Measurements from ENCODE around the gene VSIG10L. TPM values are rescaled to one million over a fixed set of nuclear protein-coding genes. Genes with fewer than 3 reads are reported as not detected.

Gene VSIG10L
- total RNA-seq, 4 donors from 2014 or later: 0.21 to 0.56 (median 0.28) TPM

GRCh38 chr19:51372021-51372648, 30.2 kb upstream of the VSIG10L start:
- no peak overlapping the region for H3K27ac ChIP-seq
- H3K4me1 ChIP-seq: peaks cover 2 to 6% of the 10 kb centered on the region in 2 donors
- DNase-seq: no peak
- 66 to 75% methylated on average over 5 to 14 of the region's 18 CpGs for WGBS, 2 donors
- H3K27me3 ChIP-seq: no peaks in the 10 kb centered on the region
- H3K9me3 ChIP-seq: no peaks in the 10 kb centered on the region
- H3K4me3 ChIP-seq (replicated peaks in 1 of 3): no peak overlapping the region
- H3K36me3 ChIP-seq: no peaks in the 10 kb centered on the region
- no peak for TF ChIP-seq CTCF (IDR thresholded peaks at IDR 0.05)
- no peak for TF ChIP-seq POLR2A (IDR thresholded peaks at IDR 0.05)
- intact Hi-C loops (cut with DNase I): no loop called here

GRCh38 chr19:51371186-51371690, 29.3 kb upstream of the VSIG10L start:
- 67 to 69% methylated on average over 8 of the region's 8 CpGs for WGBS, 2 donors
- no peaks in the 10 kb centered on the region for H3K9me3 ChIP-seq
- peaks cover 6% of the 10 kb centered on the region in 2 donors for H3K4me1 ChIP-seq
- no peaks in the 10 kb centered on the region for H3K27me3 ChIP-seq
- intact Hi-C loops (cut with DNase I): no loop called here
- H3K27ac ChIP-seq: no peak overlapping the region
- no peak for TF ChIP-seq POLR2A (IDR thresholded peaks at IDR 0.05)
- TF ChIP-seq CTCF (IDR thresholded peaks at IDR 0.05): no peak
- H3K4me3 ChIP-seq (replicated peaks in 1 of 3): no peak overlapping the region
- no peak for DNase-seq
- no peaks in the 10 kb centered on the region for H3K36me3 ChIP-seq

GRCh38 chr19:51370230-51370629, 28.3 kb upstream of the VSIG10L start:
- Histone ChIP-seq H3K4me1 (peaks cover 8 to 10% of the 10 kb centered on the region in 2 donors), H3K4me3 (replicated peaks in 1 of 3) (no peak overlapping the region), H3K36me3 (no peaks in the 10 kb centered on the region), H3K9me3 (no peaks in the 10 kb centered on the region), H3K27ac (no peak overlapping the region), H3K27me3 (no peaks in the 10 kb centered on the region)
- DNase-seq: no peak
- WGBS, 2 donors: 80 to 85% methylated on average over 4 of the region's 4 CpGs
- TF ChIP-seq POLR2A (IDR thresholded peaks at IDR 0.05): no peak
- no peak for TF ChIP-seq CTCF (IDR thresholded peaks at IDR 0.05)
- intact Hi-C loops (cut with DNase I): no loop called here

- Histone ChIP-seq H3K4me3 (replicated peaks in 1 of 3) (peak within 1 kb of the TSS; percentile 65 to 87 (median 75)), H3K27ac (peak within 1 kb of the TSS in 2 of 3 donors; percentile 44 to 70), H3K27me3 (no peaks in the 10 kb centered on the region), H3K9me3 (no peaks in the 10 kb centered on the region), H3K4me1 (peaks cover 14% of the 10 kb centered on the region in 2 donors), H3K36me3 (no peaks in the 10 kb centered on the region)
- intact Hi-C loops (cut with DNase I): no loop called here
- WGBS, 2 donors: 83 to 88% methylated on average over 15 to 16 of the region's 23 CpGs
- no peak for TF ChIP-seq CTCF (IDR thresholded peaks at IDR 0.05)
- TF ChIP-seq POLR2A (IDR thresholded peaks at IDR 0.05): no peak
- no peak for DNase-seq
Measured at GRCh38 chr19:51368366-51369282, 26.7 kb upstream of the VSIG10L start, which contains the start of gene CLDND2. Gene CLDND2, minus strand, starts transcription at chr19:51369003. Its CDS starts 426 bp downstream, at chr19:51368577.
